H9 (cell line): ENCODE data around the gene SLC16A13. TPM values are rescaled to one million over a fixed set of nuclear protein-coding genes. Genes with fewer than 3 reads are reported as not detected.

Experiments
- DNase-seq: peaks from one replicate; pipeline ENCODE4 v3.0.0-alpha.2; 2017
- H2AFZ ChIP-seq: one replicate; pipeline ENCODE4 v1.6.1; 2013; ENCODE audit warnings: mild to moderate bottlenecking, low read length, control low read depth, moderate library complexity
- H2AK5ac ChIP-seq: 2 replicates; pipeline ENCODE4 v1.6.1; 2013; ENCODE audit warnings: low read length, control low read depth, mixed read lengths; ENCODE audit not compliant: insufficient read length
- H2BK120ac ChIP-seq: one replicate; pipeline ENCODE4 v1.6.1; 2013; ENCODE audit warnings: low read depth, mild to moderate bottlenecking, low read length, control low read depth, inconsistent platforms; ENCODE audit not compliant: poor library complexity, severe bottlenecking
- H2BK12ac ChIP-seq: 2 replicates; pipeline ENCODE4 v1.6.1; 2013; ENCODE audit warnings: low read length, control low read depth, mixed read lengths, low read depth; ENCODE audit not compliant: insufficient read length
- H2BK15ac ChIP-seq: 2 replicates; pipeline ENCODE4 v1.6.1; 2013; ENCODE audit warnings: low read depth, low read length, control low read depth
- H2BK20ac ChIP-seq: one replicate; pipeline ENCODE4 v1.6.1; 2013; ENCODE audit warnings: low read depth, mild to moderate bottlenecking, low read length, control low read depth, inconsistent platforms; ENCODE audit not compliant: poor library complexity, severe bottlenecking
- H2BK5ac ChIP-seq: 2 replicates; pipeline ENCODE4 v1.6.1; 2013; ENCODE audit warnings: low read length, control low read depth, mixed read lengths; ENCODE audit not compliant: insufficient read length
- H3K14ac ChIP-seq: 2 replicates; pipeline ENCODE4 v1.6.1; 2013; ENCODE audit warnings: low read length, control low read depth; ENCODE audit not compliant: insufficient read depth
- H3K18ac ChIP-seq: 2 replicates; pipeline ENCODE4 v1.6.1; 2013; ENCODE audit warnings: low read depth, mild to moderate bottlenecking, mixed read lengths, low read length, control low read depth; ENCODE audit not compliant: insufficient read length
- H3K23ac ChIP-seq: 2 replicates; pipeline ENCODE4 v1.6.1; 2013; ENCODE audit warnings: low read length, control low read depth, mixed read lengths, low read depth; ENCODE audit not compliant: insufficient read length
- H3K23me2 ChIP-seq: 2 replicates; pipeline ENCODE4 v1.6.1; 2013; ENCODE audit warnings: low read depth, mild to moderate bottlenecking, mixed read lengths, low read length, control low read depth; ENCODE audit not compliant: insufficient read length, poor library complexity, severe bottlenecking
- H3K27ac ChIP-seq: 2 replicates; pipeline ENCODE4 v1.5.1; 2013; ENCODE audit warnings: low read length, control low read depth, mixed read lengths, low read depth; ENCODE audit not compliant: insufficient read length
- H3K27me3 ChIP-seq: 2 replicates; pipeline ENCODE4 v1.6.1; 2013; ENCODE audit warnings: low read length, control low read depth, inconsistent platforms; ENCODE audit not compliant: insufficient read depth
- H3K4ac ChIP-seq: 2 replicates; pipeline ENCODE4 v1.6.1; 2013; ENCODE audit warnings: low read depth, mild to moderate bottlenecking, control low read depth, inconsistent platforms, low read length, moderate library complexity
- H3K4me1 ChIP-seq: 2 replicates; pipeline ENCODE4 v1.6.1; 2013; ENCODE audit warnings: low read length, control low read depth, inconsistent platforms; ENCODE audit not compliant: insufficient read depth
- H3K4me2 ChIP-seq: 2 replicates; pipeline ENCODE4 v1.6.1; 2013; ENCODE audit warnings: low read length, control low read depth, mixed read lengths; ENCODE audit not compliant: insufficient read length, insufficient read depth
- H3K56ac ChIP-seq: 2 replicates; pipeline ENCODE4 v1.6.1; 2013; ENCODE audit warnings: low read depth, mild to moderate bottlenecking, mixed read lengths, low read length, control low read depth; ENCODE audit not compliant: insufficient read length
- H3K79me1 ChIP-seq: 2 replicates; pipeline ENCODE4 v1.6.1; 2013; ENCODE audit warnings: low read depth, mild to moderate bottlenecking, moderate library complexity, low read length, control low read depth, inconsistent platforms; ENCODE audit not compliant: insufficient read depth, poor library complexity, severe bottlenecking
- H3K79me2 ChIP-seq: 2 replicates; pipeline ENCODE4 v1.6.1; 2013; ENCODE audit warnings: low read length, control low read depth, inconsistent platforms; ENCODE audit not compliant: insufficient read depth
- H3K9ac ChIP-seq: 2 replicates; pipeline ENCODE4 v1.6.1; 2013; ENCODE audit warnings: low read length, control low read depth, mixed read lengths; ENCODE audit not compliant: insufficient read length; ENCODE audit errors: extremely low read depth
- H3K9me3 ChIP-seq: one replicate; pipeline ENCODE4 v1.6.1; 2013; ENCODE audit warnings: low read depth, low read length, inconsistent platforms; ENCODE audit not compliant: control insufficient read depth
- H3T11ph ChIP-seq: one replicate; pipeline ENCODE4 v1.6.1; 2013; ENCODE audit warnings: mild to moderate bottlenecking, low read length, control low read depth, inconsistent platforms
- H4K20me1 ChIP-seq: one replicate; pipeline ENCODE4 v1.6.1; 2013; ENCODE audit not compliant: control insufficient read depth, insufficient read length, insufficient read depth
- H4K5ac ChIP-seq: 2 replicates; pipeline ENCODE4 v1.6.1; 2013; ENCODE audit warnings: low read depth, mild to moderate bottlenecking, mixed read lengths, low read length, control low read depth; ENCODE audit not compliant: insufficient read length
- H4K8ac ChIP-seq: replicated peaks from 2 replicates; pipeline ENCODE4 v1.6.1; 2013; ENCODE audit warnings: low read length, control low read depth, mixed read lengths, low read depth; ENCODE audit not compliant: insufficient read length
- H4K91ac ChIP-seq: 2 replicates; pipeline ENCODE4 v1.6.1; 2013; ENCODE audit warnings: low read depth, mild to moderate bottlenecking, moderate library complexity, mixed read lengths, low read length, control low read depth; ENCODE audit not compliant: insufficient read length
- H3K27ac Mint-ChIP-seq, 3 experiments: 2 replicates in 2 of 3; 3 replicates in 1 of 3; pipeline ENCODE4 v1.8.0; 2020 to 2021; ENCODE audit warnings: mixed read lengths in 3 of 3, mild to moderate bottlenecking in 1 of 3, moderate library complexity in 1 of 3
- H3K27me3 Mint-ChIP-seq: 2 replicates; pipeline ENCODE4 v1.8.0; 2021; ENCODE audit warnings: low read depth, mild to moderate bottlenecking, moderate library complexity, mixed read lengths
- H3K36me3 Mint-ChIP-seq, 3 experiments: 2 replicates in 2 of 3; 3 replicates in 1 of 3; pipeline ENCODE4 v1.8.0; 2020 to 2021; ENCODE audit warnings: low read depth in 3 of 3, mixed read lengths in 3 of 3; ENCODE audit not compliant: insufficient read depth in 1 of 3
- H3K4me1 Mint-ChIP-seq, 2 experiments: 2 replicates each; pipeline ENCODE4 v1.8.0; 2020; ENCODE audit warnings: mixed read lengths in 2 of 2
- H3K4me3 Mint-ChIP-seq, 2 experiments: 2 replicates in 1 of 2; 3 replicates in 1 of 2; pipeline ENCODE4 v1.8.0; 2020 to 2021; ENCODE audit warnings: mild to moderate bottlenecking in 2 of 2, mixed read lengths in 2 of 2, moderate library complexity in 1 of 2
- H3K9me3 Mint-ChIP-seq, 2 experiments: 2 replicates in 1 of 2; 3 replicates in 1 of 2; pipeline ENCODE4 v1.8.0; 2020; ENCODE audit warnings: mild to moderate bottlenecking in 2 of 2, mixed read lengths in 2 of 2, moderate library complexity in 1 of 2
- WGBS: extraction: QIAGEN DNeasy Blood & Tissue Kit; methylation state at CpG from one replicate; pipeline ENCODE4 v1.1.7; 2013; ENCODE audit warnings: missing lambda C conversion rate, low lambda C conversion rate, mixed read lengths; ENCODE audit not compliant: insufficient read length; ENCODE audit errors: extremely low coverage; 5-methylcytosine and 5-hydroxymethylcytosine counted together
- total RNA-seq: library from RNA; stranded (reverse); gene quantifications from 2 replicates; pipeline ENCODE4 v1.2.1, GENCODE V29; 2021
- TF ChIP-seq, protein P1 (sequence below): fragments of 200-600 bp; sonication (generic); conservative IDR thresholded peaks from 3 replicates; pipeline ENCODE4 v1.8.0; 2021; ENCODE audit warnings: antibody characterized with exemption, mild to moderate bottlenecking

Gene SLC16A13
- total RNA-seq, 1 experiment from 2014 or later = 6.1 TPM

DNA sequence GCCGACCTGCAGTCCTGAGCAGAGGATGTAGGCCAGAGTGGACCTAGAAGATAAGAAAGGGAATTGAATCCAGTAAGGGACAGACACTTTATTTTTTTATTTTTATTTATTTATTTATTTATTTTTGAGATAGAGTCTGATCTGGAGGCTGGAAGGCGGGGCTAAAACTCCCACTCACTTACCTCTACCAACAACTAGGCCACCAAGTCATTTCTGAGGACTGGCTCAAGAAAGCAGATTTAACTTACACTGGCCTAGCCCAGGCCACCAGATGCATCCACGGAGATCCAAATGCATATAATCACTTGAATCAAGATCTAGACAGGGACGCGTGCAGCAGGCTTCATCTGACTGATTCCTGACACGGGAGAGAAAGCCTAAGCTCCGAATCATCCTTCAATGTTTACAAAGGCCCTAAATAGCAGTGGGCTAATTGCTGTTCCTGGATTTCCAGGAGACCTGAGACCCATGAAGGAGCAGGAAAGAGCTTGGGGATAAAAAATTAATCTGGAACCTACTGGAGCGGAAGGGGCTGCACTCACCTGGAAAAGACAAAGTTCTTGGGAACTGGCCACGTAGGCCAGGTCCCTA, 41.1 kb upstream of the SLC16A13 start:
- TF ChIP-seq, protein P1, sequence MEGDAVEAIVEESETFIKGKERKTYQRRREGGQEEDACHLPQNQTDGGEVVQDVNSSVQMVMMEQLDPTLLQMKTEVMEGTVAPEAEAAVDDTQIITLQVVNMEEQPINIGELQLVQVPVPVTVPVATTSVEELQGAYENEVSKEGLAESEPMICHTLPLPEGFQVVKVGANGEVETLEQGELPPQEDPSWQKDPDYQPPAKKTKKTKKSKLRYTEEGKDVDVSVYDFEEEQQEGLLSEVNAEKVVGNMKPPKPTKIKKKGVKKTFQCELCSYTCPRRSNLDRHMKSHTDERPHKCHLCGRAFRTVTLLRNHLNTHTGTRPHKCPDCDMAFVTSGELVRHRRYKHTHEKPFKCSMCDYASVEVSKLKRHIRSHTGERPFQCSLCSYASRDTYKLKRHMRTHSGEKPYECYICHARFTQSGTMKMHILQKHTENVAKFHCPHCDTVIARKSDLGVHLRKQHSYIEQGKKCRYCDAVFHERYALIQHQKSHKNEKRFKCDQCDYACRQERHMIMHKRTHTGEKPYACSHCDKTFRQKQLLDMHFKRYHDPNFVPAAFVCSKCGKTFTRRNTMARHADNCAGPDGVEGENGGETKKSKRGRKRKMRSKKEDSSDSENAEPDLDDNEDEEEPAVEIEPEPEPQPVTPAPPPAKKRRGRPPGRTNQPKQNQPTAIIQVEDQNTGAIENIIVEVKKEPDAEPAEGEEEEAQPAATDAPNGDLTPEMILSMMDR = no peak
- H3K27me3 Mint-ChIP-seq = peaks cover 55% of the 10 kb centered on the region
- Histone ChIP-seq H4K8ac (no peak overlapping the region), H2AFZ (no peak overlapping the region), H3K14ac (no peak overlapping the region), H3K79me2 (no peaks in the 10 kb centered on the region), H2BK20ac (no peak overlapping the region), H3K79me1 (no peaks in the 10 kb centered on the region), H3K23me2 (peaks cover 8% of the 10 kb centered on the region), H2BK12ac (no peak overlapping the region), H3K23ac (no peak overlapping the region), H3K27me3 (peaks cover 2% of the 10 kb centered on the region; the same call in 1 of the 2 replicates), H4K5ac (no peak overlapping the region), H3K18ac (no peak overlapping the region), H3K9ac (no peak overlapping the region), H3K4me2 (peak overlapping the region; percentile 52), H4K91ac (no peak overlapping the region), H2BK5ac (no peak overlapping the region), H3T11ph (no peak overlapping the region), H2AK5ac (no peak overlapping the region), H3K27ac (no peak overlapping the region), H3K56ac (no peak overlapping the region), H2BK15ac (no peak overlapping the region), H3K9me3 (no peaks in the 10 kb centered on the region), H3K4me1 (no peaks in the 10 kb centered on the region), H2BK120ac (no peak overlapping the region), H3K4ac (no peak overlapping the region), H4K20me1 (no peaks in the 10 kb centered on the region)
- peaks cover 5 to 28% (median 11%) of the 10 kb centered on the region in 3 experiments; a peak in 6 of 7 replicates for H3K36me3 Mint-ChIP-seq
- peaks cover 2 to 4% of the 10 kb centered on the region in 2 experiments; a peak in 3 of 4 replicates for H3K4me1 Mint-ChIP-seq
- peak overlapping the region; percentile 16 to 74; a peak in 3 of 5 replicates for H3K4me3 Mint-ChIP-seq
- no peaks in the 10 kb centered on the region for H3K9me3 Mint-ChIP-seq
- no CpG with 5 or more reads among the region's 9 CpGs for WGBS
- no peak overlapping the region for H3K27ac Mint-ChIP-seq
- no peak for DNase-seq
